ENCODE results near the gene NMNAT1. TPM values are rescaled to one million over a fixed set of nuclear protein-coding genes. Genes with fewer than 3 reads are reported as not detected.
A peak's percentile ranks its signal among the peaks of the same experiment; 100 is the strongest.

Gene NMNAT1
- total RNA-seq, 4 donors from 2014 or later, result 5.0 to 9.8 (median 7.4) TPM

GRCh38 chr1:9910076-9910422 lies 33.2 kb upstream of the NMNAT1 start, which contains the start of gene CTNNBIP1:
CTNNBIP1 (minus strand) TSS chr1:9910269; CDS start chr1:9872064, 38,205 bp downstream.
- intact Hi-C loops (cut with DNase I), result no loop called here
- no peaks in the 10 kb centered on the region for H3K36me3 ChIP-seq
- H3K9me3 ChIP-seq, result no peaks in the 10 kb centered on the region
- no peaks in the 10 kb centered on the region for H3K27me3 ChIP-seq
- peak within 1 kb of the TSS; percentile 93 to 95 (median 94) for H3K27ac ChIP-seq (replicated peaks in 1 of 4)
- H3K4me3 ChIP-seq, result peak within 1 kb of the TSS; percentile 88 to 95 (median 90)
- 0% methylated on average over 5 of the region's 55 CpGs for WGBS
- no peak for TF ChIP-seq CTCF (IDR thresholded peaks at IDR 0.05)
- H3K4me1 ChIP-seq, result peaks cover 21 to 32% (median 26%) of the 10 kb centered on the region in 4 donors
- DNase-seq (ENCODE audit: extremely low spot score), result no peak

- Histone ChIP-seq H3K36me3 (no peaks in the 10 kb centered on the region), H3K27me3 (no peaks in the 10 kb centered on the region), H3K9me3 (no peaks in the 10 kb centered on the region), H3K4me3 (peak overlapping the region; percentile 60 to 89 (median 69)), H3K27ac (replicated peaks in 1 of 4) (peak overlapping the region; percentile 93 to 95 (median 94)), H3K4me1 (peaks cover 21 to 32% (median 26%) of the 10 kb centered on the region in 4 donors)
- TF ChIP-seq CTCF (IDR thresholded peaks at IDR 0.05) (no peak), EP300 (IDR thresholded peaks at IDR 0.05) (no peak), POLR2A (IDR thresholded peaks at IDR 0.05; ENCODE audit: low read depth) (peak; percentile 28), POLR2AphosphoS5 (IDR thresholded peaks at IDR 0.05) (peak; percentile 91 to 96)
- intact Hi-C loops (cut with DNase I), result no loop called here
- WGBS, result under 1% methylated on average over 38 of the region's 45 CpGs
- DNase-seq (ENCODE audit: extremely low spot score), result peak; percentile 100
Observed at GRCh38 chr1:9910423-9911178, 32.7 kb upstream of the NMNAT1 start.

- peak overlapping the region in 3 of 4 donors; percentile 94 to 95 (median 95) for H3K27ac ChIP-seq (replicated peaks in 1 of 4)
- H3K9me3 ChIP-seq, result no peaks in the 10 kb centered on the region
- WGBS, result 84% methylated on average over 12 of the region's 12 CpGs
- DNase-seq (ENCODE audit: extremely low spot score), result no peak
- H3K36me3 ChIP-seq, result no peaks in the 10 kb centered on the region
- intact Hi-C loops (cut with DNase I), result no loop called here
- no peak overlapping the region for H3K4me3 ChIP-seq
- no peaks in the 10 kb centered on the region for H3K27me3 ChIP-seq
- TF ChIP-seq CTCF (IDR thresholded peaks at IDR 0.05) (no peak), POLR2AphosphoS5 (IDR thresholded peaks at IDR 0.05) (no peak), POLR2A (IDR thresholded peaks at IDR 0.05; ENCODE audit: low read depth) (no peak), EP300 (IDR thresholded peaks at IDR 0.05) (no peak)
- peaks cover 21 to 32% (median 26%) of the 10 kb centered on the region in 4 donors for H3K4me1 ChIP-seq
Observed at GRCh38 chr1:9912264-9912936, 30.9 kb upstream of the NMNAT1 start.

GRCh38 chr1:9914610-9914937 lies 28.7 kb upstream of the NMNAT1 start:
- 53% methylated on average over 2 of the region's 2 CpGs for WGBS
- intact Hi-C loops (cut with DNase I), result no loop called here

More at GRCh38 chr1:9914610-9914937, 28.7 kb upstream of the NMNAT1 start:
- H3K27me3 ChIP-seq, result no peaks in the 10 kb centered on the region
- H3K4me1 ChIP-seq, result peaks cover 9 to 12% (median 10%) of the 10 kb centered on the region in 4 donors
- H3K36me3 ChIP-seq, result no peaks in the 10 kb centered on the region
- DNase-seq (ENCODE audit: extremely low spot score), result no peak
- no peaks in the 10 kb centered on the region for H3K9me3 ChIP-seq
- no peak for TF ChIP-seq CTCF (IDR thresholded peaks at IDR 0.05)
- no peak for TF ChIP-seq POLR2AphosphoS5 (IDR thresholded peaks at IDR 0.05)
- no peak for TF ChIP-seq POLR2A (IDR thresholded peaks at IDR 0.05; ENCODE audit: low read depth)
- TF ChIP-seq EP300 (IDR thresholded peaks at IDR 0.05), result no peak
- H3K27ac ChIP-seq (replicated peaks in 1 of 4), result no peak overlapping the region
- H3K4me3 ChIP-seq, result no peak overlapping the region

Measured in esophagus muscularis mucosa (tissue), 4 donors.